ENCODE results near the gene SYT4.

SYT4 gene

GRCh38 chr18:43220691-43221090, 56.6 kb downstream of the SYT4 start:
- H3K4me3 ChIP-seq (ENCODE audit: low read depth, low read length) = no peak overlapping the region
- TF ChIP-seq CTCF (IDR thresholded peaks at IDR 0.05; ENCODE audit: low read depth, low read length) = no peak

All from WI38 (cell line).